Stimulated activated CD8-positive, alpha-beta memory T cell treated with anti-CD3 and anti-CD28 coated beads, Interleukin-4, amount 100 ng/mL, for 1 hour (primary cell): ENCODE results near the gene MAB21L2.
"Not testable (repeated sequence)": the region's sequence is repeated elsewhere in the genome, so short reads cannot be mapped to it uniquely, and the experiment has no call there.

Experiments
- DNase-seq, 2 donors: peaks; one replicate each; pipeline ENCODE4 v3.0.0-alpha.2; 2020; ENCODE audit warnings: low read depth in 2 of 2, low spot score in 1 of 2

Gene MAB21L2

GRCh38 chr4:150582146-150582872, at the start of gene MAB21L2:
Gene MAB21L2, plus strand, starts transcription at chr4:150582151. Its CDS starts 879 bp downstream, at chr4:150583030.
- DNase-seq = no peak

DNA sequence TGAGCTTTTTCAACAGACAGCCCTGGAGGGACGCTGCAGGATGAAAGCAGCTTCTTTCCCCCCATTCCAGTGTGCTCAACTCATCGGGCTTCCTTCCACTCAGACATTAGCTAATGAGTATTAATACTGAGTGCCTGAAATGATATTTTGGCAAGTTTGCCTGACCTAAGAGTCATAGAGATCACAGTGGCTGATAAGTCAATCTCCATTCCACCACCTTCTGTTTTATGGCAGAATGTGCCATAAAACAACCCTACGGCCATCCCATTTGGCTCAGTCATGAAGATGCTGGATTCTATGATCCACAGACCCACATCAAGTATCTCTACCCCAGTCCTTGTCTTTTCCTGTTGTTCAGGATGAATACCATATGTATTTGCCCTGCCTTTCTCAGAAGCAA, 48.3 kb upstream of the MAB21L2 start:
- no peak for DNase-seq

- no peak for DNase-seq
Observed at GRCh38 chr4:150534818-150535217, 47.1 kb upstream of the MAB21L2 start.

GRCh38 chr4:150537911-150538310, 44.0 kb upstream of the MAB21L2 start:
- not testable (repeated sequence) for DNase-seq

GRCh38 chr4:150540536-150540935, 41.4 kb upstream of the MAB21L2 start:
- no peak for DNase-seq

GRCh38 chr4:150540959-150541360, 41.0 kb upstream of the MAB21L2 start:
- no peak for DNase-seq

DNA sequence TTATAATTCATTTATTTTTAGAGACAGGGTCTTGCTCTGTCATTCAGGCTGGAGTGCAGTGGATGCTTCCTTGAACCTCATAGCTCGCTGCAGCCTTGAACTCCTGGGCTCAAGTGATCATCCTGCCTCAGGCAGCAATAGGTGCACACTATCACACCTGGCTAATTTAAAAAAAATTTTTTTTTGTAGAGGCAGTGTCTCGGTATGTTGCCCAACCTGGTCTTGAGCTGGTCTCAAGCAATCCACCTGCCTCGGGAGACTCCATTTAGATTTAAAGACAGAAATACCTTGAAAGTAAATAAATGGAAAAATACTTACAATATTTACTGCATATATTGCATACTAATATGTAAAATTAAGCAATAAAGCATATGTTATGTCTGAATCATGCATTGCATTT, 40.3 kb upstream of the MAB21L2 start:
- DNase-seq = no peak

DNA sequence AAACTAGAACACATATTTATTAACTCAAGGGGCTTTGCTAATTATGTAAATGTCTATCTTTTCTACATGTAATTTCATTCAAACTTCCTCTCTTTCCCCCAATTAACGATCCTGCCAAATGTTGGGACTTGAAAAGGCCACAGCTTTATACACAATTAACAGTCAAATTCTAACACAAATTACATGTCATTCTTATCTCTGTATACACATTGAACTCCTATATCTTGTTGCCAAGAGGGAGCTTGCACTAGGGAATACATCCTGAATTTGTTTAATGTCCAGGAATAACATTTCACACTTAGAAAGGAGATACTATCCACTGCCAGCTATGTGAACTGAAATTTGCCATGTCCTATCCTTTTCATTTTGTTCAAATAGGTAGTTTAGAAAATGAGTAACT, 38.9 kb upstream of the MAB21L2 start:
- no peak for DNase-seq

- no peak for DNase-seq
Observed at GRCh38 chr4:150546286-150546685, 35.7 kb upstream of the MAB21L2 start.

DNA sequence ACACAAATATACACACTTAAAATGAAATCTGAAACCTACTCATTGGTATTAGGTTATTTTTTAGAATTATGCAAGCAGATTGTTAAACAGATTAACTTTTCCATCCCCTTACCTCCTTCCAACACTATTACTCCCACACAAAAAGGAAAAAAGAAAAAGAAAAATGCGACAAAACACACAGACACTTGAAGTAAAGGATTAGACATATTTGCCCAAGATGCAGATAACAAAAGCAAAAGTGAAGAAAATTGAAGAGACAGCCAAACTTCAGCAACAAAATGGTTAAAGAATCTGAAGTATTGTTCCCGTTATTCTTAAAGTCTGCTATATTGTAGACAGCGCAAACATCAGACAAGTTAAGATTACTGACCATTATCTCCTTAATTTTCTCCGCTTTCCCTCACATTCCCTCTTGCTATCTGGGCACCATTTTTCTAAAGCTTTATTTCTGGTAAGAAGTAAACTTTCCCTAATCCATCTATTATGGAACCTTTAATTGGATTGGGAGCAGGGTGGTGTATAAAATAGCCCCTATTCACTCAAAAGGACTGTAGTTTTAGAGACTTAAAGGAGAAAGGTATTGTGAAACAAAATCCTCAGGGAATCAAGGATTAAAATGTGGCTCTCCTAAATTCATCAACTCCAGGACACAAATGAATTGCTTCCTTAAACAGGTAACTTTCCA, 34.7 kb upstream of the MAB21L2 start:
- no peak for DNase-seq

- not testable (repeated sequence) for DNase-seq
Observed at GRCh38 chr4:150557811-150558210, 24.1 kb upstream of the MAB21L2 start.

DNA sequence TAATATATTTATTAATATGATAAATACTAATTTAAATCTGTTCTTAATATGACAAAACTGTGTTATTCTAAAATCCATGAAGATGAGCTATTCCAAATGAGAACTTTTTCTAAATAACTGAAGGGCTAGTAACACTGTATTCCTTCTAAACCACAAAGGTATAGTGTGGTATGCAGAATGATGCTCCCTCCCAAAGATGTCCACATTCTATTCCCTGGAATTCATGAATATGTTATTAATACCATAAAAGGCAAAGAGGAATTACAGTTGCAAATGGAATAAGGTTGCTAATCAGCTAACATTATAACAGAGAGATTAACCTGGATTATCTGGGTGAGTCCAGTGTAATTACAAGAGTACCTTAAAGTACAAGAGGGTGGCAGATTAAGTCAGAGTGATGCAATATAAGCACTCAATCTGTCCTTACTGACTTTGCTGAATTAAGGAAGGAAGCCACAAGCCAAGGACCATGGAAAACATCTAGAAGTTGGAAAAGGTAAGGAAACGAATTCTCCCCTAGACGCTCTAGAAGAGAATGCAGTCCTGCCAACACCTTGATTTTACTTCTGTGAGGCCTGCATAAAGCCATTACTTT, 20.7 kb upstream of the MAB21L2 start:
- DNase-seq = no peak

DNA sequence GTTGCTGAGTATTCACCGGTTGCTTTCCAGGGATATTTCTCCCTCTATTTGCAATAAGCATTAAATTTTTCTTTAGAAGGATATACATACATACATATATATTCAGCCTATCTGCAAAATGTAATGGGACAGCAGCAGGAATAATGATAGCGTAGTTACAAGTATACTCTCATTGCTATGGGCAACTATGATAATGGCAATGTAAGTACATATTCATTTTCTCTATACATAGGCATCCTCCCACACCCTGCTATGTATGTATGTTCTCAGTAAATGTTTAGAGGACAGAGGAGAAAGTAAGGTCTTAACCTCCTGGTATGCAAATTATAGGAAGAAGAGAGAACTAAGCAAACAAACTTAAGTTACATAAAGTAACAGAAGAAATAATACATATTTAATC, 19.7 kb upstream of the MAB21L2 start:
- no peak for DNase-seq

- DNase-seq = no peak
Observed at GRCh38 chr4:150562751-150563150, 19.2 kb upstream of the MAB21L2 start.

DNA sequence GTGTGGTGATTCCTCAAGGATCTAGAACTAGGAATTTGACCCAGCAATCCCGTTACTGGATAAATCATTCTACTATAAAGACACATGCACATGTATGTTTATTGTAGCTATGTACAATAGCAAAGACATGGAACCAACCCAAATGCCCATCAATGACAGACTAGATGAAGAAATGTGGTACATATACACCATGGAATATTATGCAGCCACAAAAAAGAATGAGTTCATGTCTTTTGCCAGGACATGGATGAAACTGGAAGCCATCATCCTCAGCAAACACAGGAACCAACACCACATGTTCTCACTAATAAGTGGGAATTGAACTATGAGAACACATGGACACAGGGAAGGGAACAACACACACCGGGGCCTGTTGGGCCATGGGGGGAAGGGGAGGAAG, 17.0 kb upstream of the MAB21L2 start:
- not testable (repeated sequence) for DNase-seq

DNA sequence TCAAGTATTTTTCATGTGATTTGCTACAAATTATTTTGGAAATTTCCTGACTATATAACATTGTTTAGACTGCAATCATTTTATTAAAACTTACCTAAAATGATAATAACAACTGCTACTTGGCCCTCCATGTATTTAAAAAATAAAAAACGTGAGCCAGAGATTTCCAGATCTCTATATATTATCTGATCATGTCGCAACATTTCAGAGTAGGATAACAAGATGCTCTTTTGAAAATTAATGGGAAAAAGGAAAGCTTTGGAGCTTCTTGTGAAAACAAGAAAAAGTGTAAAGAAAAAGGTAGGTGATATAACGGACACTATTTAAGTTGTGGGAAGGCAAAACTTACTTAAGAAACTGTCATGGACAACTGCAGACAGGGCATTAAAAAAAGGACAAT, 14.9 kb upstream of the MAB21L2 start:
- DNase-seq = no peak

GRCh38 chr4:150569384-150569987, 12.5 kb upstream of the MAB21L2 start:
- DNase-seq = no peak

- DNase-seq = no peak
Observed at GRCh38 chr4:150569998-150570535, 11.9 kb upstream of the MAB21L2 start.

GRCh38 chr4:150570862-150571261, 11.1 kb upstream of the MAB21L2 start:
- no peak for DNase-seq

GRCh38 chr4:150572704-150573504, 9.0 kb upstream of the MAB21L2 start:
- DNase-seq = no peak

DNA sequence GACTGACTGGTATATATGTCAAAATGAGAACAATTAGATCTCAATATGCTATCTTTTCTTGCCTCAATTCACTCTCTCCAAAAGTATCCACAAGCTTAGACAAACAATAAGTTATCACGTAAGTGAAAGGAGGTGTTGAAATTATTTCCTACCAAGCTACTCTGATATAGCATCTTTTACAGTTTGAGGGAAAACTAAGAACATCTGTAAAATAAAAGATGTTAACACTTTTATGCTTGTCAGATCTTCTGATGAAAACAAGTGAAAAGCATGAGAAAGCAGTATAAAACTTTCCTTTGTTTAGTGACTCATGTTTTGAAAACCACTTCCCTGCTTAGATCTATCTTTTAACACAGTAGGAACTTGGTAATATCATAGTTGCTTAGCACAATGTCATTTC, 8.4 kb upstream of the MAB21L2 start:
- no peak for DNase-seq
